SW 1271 (cell line): ENCODE data around the gene FOSL1.

Experiments used
- DNase-seq, 2 experiments: peaks; one replicate each; lab custom pipeline; 2025; lab: John Stamatoyannopoulos, UW

The FOSL1 gene

GRCh38 chr11:65882120-65883057 is 17.8 kb downstream of the FOSL1 start:
- no peak for DNase-seq

GRCh38 chr11:65880844-65881421 is 19.3 kb downstream of the FOSL1 start:
- DNase-seq = no peak

DNA sequence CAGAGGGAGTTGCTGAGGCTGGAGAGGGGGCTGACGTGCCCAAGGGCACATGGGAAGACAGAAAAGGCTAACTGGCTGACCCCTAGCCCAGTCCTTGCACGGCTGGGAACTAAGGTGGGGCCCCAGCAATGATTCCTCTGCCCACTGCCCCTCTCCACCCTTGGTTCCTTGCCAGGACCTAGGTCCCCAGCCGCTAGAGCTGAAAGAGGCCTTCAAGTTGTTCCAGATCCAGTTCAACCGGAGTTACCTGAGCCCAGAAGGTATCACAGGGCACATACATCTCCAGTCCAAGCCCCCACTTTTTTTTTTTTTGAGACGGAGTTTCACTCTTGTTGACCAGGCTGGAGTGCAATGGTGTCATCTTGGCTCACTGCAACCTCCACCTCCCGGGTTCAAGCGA is 20.2 kb downstream of the FOSL1 start:
- no peak for DNase-seq

DNA sequence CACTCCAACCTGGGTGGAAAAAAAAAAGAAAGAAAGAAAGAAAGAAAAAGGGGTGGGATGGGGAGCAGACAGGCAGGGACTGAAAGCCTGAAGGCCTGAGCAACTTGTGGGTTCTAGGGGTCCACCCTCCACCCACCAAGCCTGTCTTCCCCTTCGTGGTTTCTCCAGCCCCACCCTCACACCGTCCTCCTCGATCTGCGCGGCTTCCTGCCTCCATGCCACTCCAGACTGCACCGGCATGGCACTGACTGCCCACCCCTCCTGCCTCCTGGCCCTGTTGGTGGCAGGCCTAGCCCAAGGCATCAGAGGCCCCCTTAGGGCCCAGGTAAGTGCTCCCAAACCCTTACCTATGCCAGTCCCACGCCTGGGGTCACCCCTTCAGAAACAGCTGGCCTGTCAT is 20.6 kb downstream of the FOSL1 start, which contains the start of gene CTSW:
TSS of gene CTSW (plus strand) at position 221 of the 400 bp plus-strand sequence. CDS start at position 239, 18 bp downstream.
- DNase-seq = no peak

GRCh38 chr11:65873318-65874156 is 26.7 kb downstream of the FOSL1 start:
- DNase-seq = peak; percentile 79 to 85

DNA sequence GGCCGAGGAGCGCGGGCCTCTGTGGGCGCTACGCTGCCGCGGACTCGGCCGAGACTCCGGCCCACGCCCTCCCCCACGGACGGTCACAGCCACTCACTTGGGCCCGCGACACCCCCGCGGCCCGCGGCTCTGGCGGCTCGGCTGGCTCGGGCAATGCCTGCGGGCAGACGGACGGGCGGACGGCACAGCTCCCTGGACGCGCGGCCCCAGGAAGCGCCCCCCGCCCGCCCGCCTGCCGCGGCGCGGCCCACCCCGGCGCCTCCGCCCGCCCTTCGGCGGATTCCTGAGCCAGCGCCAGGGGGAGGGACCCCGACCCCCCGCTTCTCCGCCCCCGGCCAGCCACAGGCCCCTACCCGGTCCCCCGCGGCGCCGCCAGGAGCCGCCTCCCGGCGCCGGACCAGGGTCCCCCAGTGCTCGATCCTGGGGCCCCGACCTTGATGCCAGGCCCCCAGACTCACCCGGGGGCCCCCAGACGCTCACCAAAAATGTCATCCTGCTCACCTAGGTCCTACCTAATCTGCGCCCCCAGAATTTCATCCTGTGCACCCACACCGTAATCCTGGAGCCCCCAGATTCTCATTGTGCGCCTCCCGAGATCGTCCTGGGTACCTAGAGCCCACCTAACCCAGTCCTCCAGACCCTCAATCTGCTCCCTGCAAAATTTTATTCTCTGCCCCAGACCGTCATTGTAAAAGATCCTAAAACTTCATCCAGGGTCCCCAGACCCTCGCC is 27.4 kb downstream of the FOSL1 start, which contains the start of gene EFEMP2:
TSS of gene EFEMP2 (minus strand) at position 215 of the 732 bp plus-strand sequence. CDS start 446 bp downstream, outside the sequence.
- DNase-seq = no peak

GRCh38 chr11:65871811-65872548 is 28.2 kb downstream of the FOSL1 start:
- DNase-seq = no peak

DNA sequence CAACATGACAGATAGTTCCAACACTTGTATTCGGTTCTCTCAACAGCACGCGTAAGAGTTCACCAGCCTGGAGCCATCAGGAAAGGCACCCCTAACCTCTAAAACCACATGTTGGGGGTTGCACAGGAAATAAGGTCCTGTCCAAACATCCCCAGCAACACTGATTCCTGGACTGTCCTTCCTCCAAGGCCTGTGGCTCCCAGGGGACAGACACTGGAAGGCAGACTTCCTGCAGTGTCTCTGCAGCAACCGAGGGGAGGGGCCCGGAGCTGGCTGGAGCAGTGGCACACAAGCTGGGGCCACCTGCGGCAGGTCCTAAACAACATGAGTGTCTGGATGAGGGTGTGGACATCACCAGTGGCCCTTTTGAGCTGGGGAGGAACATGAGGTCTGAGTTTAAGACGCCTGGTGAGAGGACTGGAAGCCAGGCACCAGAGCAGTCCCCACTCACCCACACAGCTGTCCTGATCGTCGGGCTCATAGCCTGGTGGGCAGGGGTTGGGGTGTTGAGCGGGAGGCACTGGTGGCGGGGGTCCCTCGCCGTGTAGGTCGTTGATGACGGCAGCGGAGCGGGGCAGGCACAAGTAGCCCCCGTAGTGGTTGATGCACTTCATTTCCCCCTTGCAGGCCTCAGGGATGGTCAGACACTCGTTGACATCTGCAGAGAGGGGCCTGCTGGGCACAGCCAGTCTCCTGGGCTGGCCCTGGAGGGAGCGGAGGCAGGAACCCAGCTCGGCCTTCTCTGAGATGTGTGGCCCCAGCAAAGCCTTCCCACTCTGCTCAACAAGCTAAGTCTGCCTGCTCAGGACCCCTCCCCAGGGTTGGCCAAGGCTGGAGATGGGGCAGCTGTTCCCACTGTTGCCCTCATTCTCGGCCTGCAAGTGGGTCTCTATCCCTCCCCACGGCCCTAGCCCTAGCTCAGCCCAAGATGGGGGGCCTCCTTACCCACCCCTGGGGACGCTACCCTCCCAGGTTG is 29.2 kb downstream of the FOSL1 start:
- no peak for DNase-seq

DNA sequence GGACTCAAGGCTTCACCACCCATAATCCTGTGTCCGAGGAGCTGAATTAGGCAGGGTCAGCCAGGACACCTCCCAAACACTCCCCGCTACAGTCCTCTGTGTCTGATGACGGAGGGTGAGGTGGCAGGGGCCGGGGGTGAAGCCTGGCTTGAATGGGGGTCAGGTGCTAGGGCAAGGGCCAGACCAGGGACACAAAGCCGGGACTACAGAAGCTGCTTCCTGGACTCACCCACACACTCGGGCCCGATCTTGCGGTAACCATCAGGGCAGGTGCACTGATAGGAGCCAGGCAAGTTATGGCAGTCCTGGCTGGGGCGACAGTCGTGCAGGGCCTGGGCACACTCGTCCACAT is 29.9 kb downstream of the FOSL1 start:
- no peak for DNase-seq

GRCh38 chr11:65869643-65870306 is 30.4 kb downstream of the FOSL1 start:
- DNase-seq = no peak

DNA sequence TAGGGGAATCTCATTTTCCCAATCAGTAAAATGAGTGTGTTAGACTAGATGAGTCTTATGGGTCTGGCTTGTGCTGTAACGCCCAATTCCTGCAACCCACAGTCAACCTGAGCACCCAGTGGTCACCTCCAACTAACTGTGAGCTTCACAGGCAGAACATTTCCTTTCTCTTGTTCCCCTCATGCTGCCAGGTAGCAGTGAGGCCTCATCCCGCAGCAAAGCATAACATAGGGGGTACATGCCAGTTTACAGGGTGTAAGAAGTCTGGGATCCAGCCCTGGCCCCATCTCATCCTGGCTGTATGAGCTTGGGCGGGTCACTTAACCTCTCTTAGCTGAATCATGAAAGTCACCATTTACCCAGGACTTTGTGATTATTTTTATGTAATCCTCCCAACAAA is 31.3 kb downstream of the FOSL1 start:
- DNase-seq = no peak

GRCh38 chr11:65868076-65868667 is 32.0 kb downstream of the FOSL1 start:
- no peak for DNase-seq

GRCh38 chr11:65867284-65868071 is 32.7 kb downstream of the FOSL1 start:
- DNase-seq = no peak

DNA sequence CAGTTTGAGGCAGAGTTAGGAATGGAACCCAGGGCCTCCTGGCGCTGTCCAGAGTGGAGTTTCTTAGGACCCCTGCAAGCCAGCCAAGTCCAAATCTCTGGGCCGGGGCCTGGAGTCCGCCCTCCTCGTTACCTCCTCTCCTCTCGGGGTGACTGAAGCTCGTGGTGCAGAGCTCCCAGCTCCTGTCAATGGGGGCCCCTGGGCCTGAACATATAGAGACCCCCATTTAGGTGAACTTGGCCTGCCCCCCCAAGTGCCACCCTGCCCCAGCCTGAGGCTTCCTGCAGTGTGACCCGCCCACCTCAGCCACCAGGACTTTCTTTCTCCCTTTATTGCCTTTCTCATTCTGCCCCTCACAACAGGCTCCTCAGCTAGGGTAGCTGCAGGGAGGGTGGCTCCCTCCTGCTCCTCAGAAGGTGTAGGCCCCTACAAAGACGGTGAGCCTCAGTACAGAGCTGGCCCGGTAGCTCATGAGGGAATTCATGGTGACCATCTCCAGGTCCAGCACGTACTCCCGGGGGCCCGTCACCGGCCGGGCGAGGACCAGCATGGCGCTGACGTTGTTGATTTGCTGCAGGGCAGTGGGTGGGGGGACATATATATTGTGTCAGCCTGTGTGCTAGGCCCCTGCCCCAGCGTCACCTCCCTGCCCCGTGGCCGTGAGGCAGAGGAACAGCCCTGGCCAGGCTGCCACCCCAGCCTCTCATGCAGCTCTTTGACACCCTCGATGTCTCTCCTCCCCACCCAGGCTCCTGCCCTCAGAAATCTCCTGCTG is 33.5 kb downstream of the FOSL1 start:
- no peak for DNase-seq

DNA sequence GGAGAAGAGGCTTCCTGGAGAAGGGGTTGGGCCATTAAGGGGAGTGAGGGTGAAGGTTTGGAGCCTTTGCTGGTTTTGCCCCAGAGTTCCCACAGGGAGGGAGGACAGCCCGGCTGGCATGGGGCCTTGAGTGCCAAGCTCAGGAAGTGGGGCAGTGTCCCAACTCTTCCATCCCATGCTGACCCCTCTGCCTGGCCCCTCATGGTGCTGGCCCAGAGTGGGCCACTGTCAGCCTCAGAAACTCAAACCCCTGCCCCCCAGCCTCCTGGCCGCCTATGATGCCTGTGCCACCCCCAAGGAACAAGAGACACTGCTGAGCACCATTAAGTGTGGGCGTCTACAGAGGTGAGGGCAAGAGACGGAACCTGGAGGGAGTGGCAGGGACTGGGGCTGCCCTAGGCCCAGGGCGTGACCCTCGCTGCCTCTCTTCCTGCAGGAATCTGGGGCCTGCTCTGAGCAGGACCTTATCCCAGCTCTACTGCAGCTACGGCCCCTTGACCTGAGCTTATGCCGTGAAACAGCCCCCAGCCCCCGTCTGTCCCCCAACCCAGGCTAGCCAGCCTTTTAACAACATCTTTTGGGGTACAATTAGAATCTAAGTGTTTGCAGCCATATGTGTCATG is 34.5 kb downstream of the FOSL1 start:
- DNase-seq = no peak

DNA sequence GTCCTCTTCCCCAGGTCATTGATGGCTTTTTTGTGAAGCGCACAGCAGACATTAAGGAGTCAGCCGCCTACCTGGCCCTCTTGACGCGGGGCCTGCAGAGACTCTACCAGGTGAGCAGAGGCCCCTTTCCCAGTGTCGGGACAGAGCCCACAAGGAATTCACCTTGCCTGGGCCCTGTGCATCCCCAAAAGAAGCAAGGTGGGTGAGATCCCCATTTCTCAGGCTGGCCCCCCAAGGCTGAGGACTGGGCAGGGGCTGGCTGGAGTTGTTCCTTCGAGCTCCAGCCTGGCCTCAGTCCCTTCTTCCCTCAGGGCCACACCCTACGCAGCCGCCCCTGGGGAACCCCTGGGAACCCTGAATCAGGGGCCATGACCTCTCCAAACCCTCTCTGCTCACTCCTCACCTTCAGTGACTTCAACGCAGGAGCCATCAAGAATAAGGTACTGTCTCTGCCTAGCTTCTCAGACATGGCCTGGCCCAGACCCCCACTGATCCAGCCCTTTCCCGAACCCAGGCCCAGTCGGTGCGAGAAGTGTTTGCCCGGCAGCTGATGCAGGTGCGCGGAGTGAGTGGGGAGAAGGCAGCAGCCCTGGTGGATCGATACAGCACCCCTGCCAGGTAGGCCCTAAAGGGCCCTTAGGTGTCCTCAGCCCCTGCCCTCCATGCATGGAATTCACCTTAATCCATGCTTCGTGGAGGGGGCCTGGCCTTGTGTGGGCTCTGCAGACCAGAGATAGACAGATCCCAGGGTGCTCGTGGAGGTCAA is 35.3 kb downstream of the FOSL1 start:
- no peak for DNase-seq
